HepG2 (cell line): Measurements from ENCODE around the gene OPRL1. TPM values are rescaled to one million over a fixed set of nuclear protein-coding genes. Genes with fewer than 3 reads are reported as not detected.
A peak's percentile ranks its signal among the peaks of the same experiment; 100 is the strongest.

Source experiments
- ATRX ChIP-seq: sonication (generic); formaldehyde crosslinking; IDR thresholded peaks from 2 replicates; pipeline ENCODE4 v1.4.0; 2020; ENCODE audit warnings: missing genetic modification reagents, borderline replicate concordance
- ELF1 ChIP-seq: sonication (generic); formaldehyde crosslinking; IDR thresholded peaks from 2 replicates; pipeline ENCODE4 v1.4.0; 2020; ENCODE audit warnings: missing genetic modification reagents
- ELF3 ChIP-seq: IDR thresholded peaks from 2 replicates; pipeline ENCODE4 v1.6.1; 2016; ENCODE audit warnings: missing genetic modification reagents, missing compliant biosample characterization
- ERF ChIP-seq: IDR thresholded peaks from 2 replicates; pipeline ENCODE4 v1.6.1; 2018; ENCODE audit warnings: missing biosample characterization, missing genetic modification reagents
- KAT7 ChIP-seq: IDR thresholded peaks from 2 replicates; pipeline ENCODE4 v1.6.1; 2018; ENCODE audit warnings: borderline replicate concordance, missing compliant biosample characterization
- KDM2A ChIP-seq: sonication (generic); formaldehyde crosslinking; IDR thresholded peaks from 2 replicates; pipeline ENCODE4 v1.4.0; 2020; ENCODE audit warnings: low read depth, missing genetic modification reagents, borderline replicate concordance
- MYC ChIP-seq: sonication (generic); formaldehyde crosslinking; IDR thresholded peaks from 2 replicates; pipeline ENCODE4 v1.9.0; 2021; ENCODE audit warnings: missing genetic modification reagents, borderline replicate concordance
- PCBP2 ChIP-seq: fragments of 200-400 bp; formaldehyde crosslinking; optimal IDR thresholded peaks from 2 replicates; pipeline ENCODE3; 2018; ENCODE audit warnings: low read length, low read depth; ENCODE audit not compliant: poor library complexity, severe bottlenecking
- SOX13 ChIP-seq, 3 experiments: fragments of 450-650 bp in 1 of 3; sonication (generic) in 1 of 3; formaldehyde crosslinking in 1 of 3; IDR thresholded peaks in 2 of 3; conservative IDR thresholded peaks in 1 of 3; 2 replicates each; pipeline versions ENCODE4 v1.5.0 to v1.6.1; 2016 to 2020; ENCODE audit warnings: antibody characterized with exemption in 1 of 3, mild to moderate bottlenecking in 1 of 3, missing compliant biosample characterization in 1 of 3, missing genetic modification reagents in 1 of 3, moderate library complexity in 1 of 3
- YEATS4 ChIP-seq: sonication (generic); formaldehyde crosslinking; IDR thresholded peaks from 2 replicates; pipeline ENCODE4 v1.4.0; 2020; ENCODE audit warnings: missing genetic modification reagents, borderline replicate concordance
- ZFAT ChIP-seq: sonication (generic); formaldehyde crosslinking; conservative IDR thresholded peaks from 2 replicates; pipeline ENCODE4 v1.8.1; 2023; ENCODE audit warnings: missing genetic modification reagents, inconsistent platforms
- ZKSCAN1 ChIP-seq: fragments of 150-350 bp; IDR thresholded peaks from 2 replicates; pipeline ENCODE4 v1.6.1; 2014; ENCODE audit warnings: low read length
- ZMAT3 ChIP-seq: sonication (generic); formaldehyde crosslinking; conservative IDR thresholded peaks from 2 replicates; pipeline ENCODE4 v1.7.0; 2021; ENCODE audit warnings: missing genetic modification reagents
- ZNF572 ChIP-seq: sonication (generic); formaldehyde crosslinking; IDR thresholded peaks from 2 replicates; pipeline ENCODE4 v1.5.1; 2020; ENCODE audit warnings: mild to moderate bottlenecking, missing genetic modification reagents
- ZNF713 ChIP-seq: sonication (generic); formaldehyde crosslinking; IDR thresholded peaks from 2 replicates; pipeline ENCODE4 v1.4.0; 2020; ENCODE audit warnings: mild to moderate bottlenecking, missing genetic modification reagents
- polyA plus RNA-seq, 8 experiments: library from polyadenylated mRNA; depleted of rRNA in 3 of 8; stranded (reverse) in 7 of 8; unstranded in 1 of 8; fragments of >200 nt; fragmentation: Illumina TruSeq in 4 of 8; extraction: Trizol in 4 of 8; gene quantifications; 2 replicates each; pipeline versions ENCODE4 v1.2.1 to v1.2.3, GENCODE V29; 2011 to 2016; ENCODE audit warnings: low read depth in 4 of 8, missing spikeins in 1 of 8, mixed read lengths in 1 of 8; ENCODE audit not compliant: insufficient read depth in 1 of 8
- total RNA-seq, 5 experiments: library from RNA; depleted of rRNA; stranded (reverse); fragments of >200 nt; fragmentation: Illumina TruSeq; extraction: Trizol; gene quantifications; 2 replicates each; pipeline ENCODE4 v1.2.3, GENCODE V29; 2016; ENCODE audit warnings: low read depth in 1 of 5
- TF ChIP-seq, protein P1 (sequence below): IDR thresholded peaks from 2 replicates; pipeline ENCODE4 v1.6.1; 2018; ENCODE audit warnings: missing genetic modification reagents
- TF ChIP-seq, protein P2 (sequence below): sonication (generic); formaldehyde crosslinking; IDR thresholded peaks from 2 replicates; pipeline ENCODE4 v1.5.0; 2020; ENCODE audit warnings: missing genetic modification reagents, mild to moderate bottlenecking, borderline replicate concordance
- TF ChIP-seq, protein P3 (sequence below): sonication (generic); formaldehyde crosslinking; IDR thresholded peaks from 2 replicates; pipeline ENCODE4 v1.5.0; 2020; ENCODE audit warnings: missing genetic modification reagents
- TF ChIP-seq, protein P4 (sequence below): sonication (generic); formaldehyde crosslinking; IDR thresholded peaks from 2 replicates; pipeline ENCODE4 v1.5.0; 2020; ENCODE audit warnings: mild to moderate bottlenecking, missing genetic modification reagents
- TF ChIP-seq, protein P5 (sequence below): sonication (generic); formaldehyde crosslinking; IDR thresholded peaks from 2 replicates; pipeline ENCODE4 v1.4.0; 2020; ENCODE audit warnings: missing genetic modification reagents, borderline replicate concordance

OPRL1 gene
- total and polyA plus RNA-seq, 2 of the 13 experiments (the other 11 are each of a cell fraction or from before 2014, with no cell fraction given): 0.35 to 0.71 TPM

DNA sequence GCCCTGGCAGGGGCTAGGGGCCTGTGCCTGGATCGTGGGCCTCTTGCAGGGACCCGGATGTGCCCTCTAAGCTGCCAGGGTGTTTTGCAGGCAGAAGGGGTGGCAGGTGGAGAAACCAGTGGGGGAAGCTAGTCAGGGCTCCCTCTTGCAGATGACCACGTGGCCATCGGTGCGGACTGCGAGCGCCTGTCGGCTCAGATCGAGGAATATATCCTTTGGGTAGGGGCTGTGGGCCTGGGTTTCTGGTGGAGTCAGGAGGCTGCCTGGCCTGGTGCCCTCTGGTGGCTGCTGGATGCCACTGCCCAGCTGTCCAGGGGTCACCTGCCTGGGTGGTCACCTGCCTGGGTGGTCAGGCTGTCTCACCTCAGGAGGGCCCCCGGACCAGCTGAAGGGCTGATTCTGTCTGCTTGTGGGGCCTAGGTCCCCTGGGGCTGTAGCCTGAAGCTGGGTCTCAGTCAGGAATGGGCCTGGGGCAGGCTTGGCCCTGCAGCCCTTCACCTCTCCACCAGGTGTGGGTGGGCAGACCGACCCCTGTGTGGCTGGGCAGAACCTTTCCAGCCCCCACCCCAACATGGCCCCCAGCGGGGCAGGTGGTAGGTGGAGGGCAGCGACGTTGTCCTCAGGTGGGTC, 10.2 kb upstream of the OPRL1 start (continued):
- TF ChIP-seq ATRX (CRISPR knock-in tag) (no peak), KAT7 (CRISPR knock-in tag) (peak; percentile 62; the same call in 1 of the 2 replicates), PCBP2 (no peak), SOX13 (IDR thresholded peaks at IDR 0.05) (no peak), SOX13 (CRISPR knock-in tag; conservative IDR thresholded peaks at IDR 0.05 in 1 of 2, IDR thresholded peaks at IDR 0.05 in 1 of 2) (peak in 1 of 2 experiments; percentile 17; a peak in 1 of 4 replicates), ELF3 (CRISPR knock-in tag) (no peak), ZNF572 (CRISPR knock-in tag) (no peak), ELF1 (CRISPR knock-in tag) (peak; percentile 18), ERF (CRISPR knock-in tag) (peak; percentile 67; the same call in 1 of the 2 replicates), ZKSCAN1 (no peak), KDM2A (CRISPR knock-in tag) (peak; percentile 68; the same call in 1 of the 2 replicates), YEATS4 (CRISPR knock-in tag) (no peak), MYC (CRISPR knock-in tag) (no peak; the same call in 1 of the 2 replicates), ZFAT (CRISPR knock-in tag) (no peak), ZNF713 (CRISPR knock-in tag) (0 out of 2 replicates have a peak, but pooled peaks have one; percentile 36), ZMAT3 (no peak)
- TF ChIP-seq, protein P1, sequence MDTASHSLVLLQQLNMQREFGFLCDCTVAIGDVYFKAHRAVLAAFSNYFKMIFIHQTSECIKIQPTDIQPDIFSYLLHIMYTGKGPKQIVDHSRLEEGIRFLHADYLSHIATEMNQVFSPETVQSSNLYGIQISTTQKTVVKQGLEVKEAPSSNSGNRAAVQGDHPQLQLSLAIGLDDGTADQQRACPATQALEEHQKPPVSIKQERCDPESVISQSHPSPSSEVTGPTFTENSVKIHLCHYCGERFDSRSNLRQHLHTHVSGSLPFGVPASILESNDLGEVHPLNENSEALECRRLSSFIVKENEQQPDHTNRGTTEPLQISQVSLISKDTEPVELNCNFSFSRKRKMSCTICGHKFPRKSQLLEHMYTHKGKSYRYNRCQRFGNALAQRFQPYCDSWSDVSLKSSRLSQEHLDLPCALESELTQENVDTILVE: no peak
- TF ChIP-seq, protein P2, sequence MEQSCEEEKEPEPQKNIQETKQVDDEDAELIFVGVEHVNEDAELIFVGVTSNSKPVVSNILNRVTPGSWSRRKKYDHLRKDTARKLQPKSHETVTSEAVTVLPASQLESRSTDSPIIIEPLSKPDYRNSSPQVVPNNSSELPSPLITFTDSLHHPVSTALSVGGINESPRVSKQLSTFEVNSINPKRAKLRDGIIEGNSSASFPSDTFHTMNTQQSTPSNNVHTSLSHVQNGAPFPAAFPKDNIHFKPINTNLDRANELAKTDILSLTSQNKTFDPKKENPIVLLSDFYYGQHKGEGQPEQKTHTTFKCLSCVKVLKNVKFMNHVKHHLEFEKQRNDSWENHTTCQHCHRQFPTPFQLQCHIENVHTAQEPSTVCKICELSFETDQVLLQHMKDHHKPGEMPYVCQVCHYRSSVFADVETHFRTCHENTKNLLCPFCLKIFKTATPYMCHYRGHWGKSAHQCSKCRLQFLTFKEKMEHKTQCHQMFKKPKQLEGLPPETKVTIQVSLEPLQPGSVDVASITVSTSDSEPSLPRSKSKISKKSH (CRISPR knock-in tag): 0 out of 2 replicates have a peak, but pooled peaks have one; percentile 15
- TF ChIP-seq, protein P3, sequence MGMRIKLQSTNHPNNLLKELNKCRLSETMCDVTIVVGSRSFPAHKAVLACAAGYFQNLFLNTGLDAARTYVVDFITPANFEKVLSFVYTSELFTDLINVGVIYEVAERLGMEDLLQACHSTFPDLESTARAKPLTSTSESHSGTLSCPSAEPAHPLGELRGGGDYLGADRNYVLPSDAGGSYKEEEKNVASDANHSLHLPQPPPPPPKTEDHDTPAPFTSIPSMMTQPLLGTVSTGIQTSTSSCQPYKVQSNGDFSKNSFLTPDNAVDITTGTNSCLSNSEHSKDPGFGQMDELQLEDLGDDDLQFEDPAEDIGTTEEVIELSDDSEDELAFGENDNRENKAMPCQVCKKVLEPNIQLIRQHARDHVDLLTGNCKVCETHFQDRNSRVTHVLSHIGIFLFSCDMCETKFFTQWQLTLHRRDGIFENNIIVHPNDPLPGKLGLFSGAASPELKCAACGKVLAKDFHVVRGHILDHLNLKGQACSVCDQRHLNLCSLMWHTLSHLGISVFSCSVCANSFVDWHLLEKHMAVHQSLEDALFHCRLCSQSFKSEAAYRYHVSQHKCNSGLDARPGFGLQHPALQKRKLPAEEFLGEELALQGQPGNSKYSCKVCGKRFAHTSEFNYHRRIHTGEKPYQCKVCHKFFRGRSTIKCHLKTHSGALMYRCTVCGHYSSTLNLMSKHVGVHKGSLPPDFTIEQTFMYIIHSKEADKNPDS: peak; percentile 65; the same call in 1 of the 2 replicates
- TF ChIP-seq, protein P4, sequence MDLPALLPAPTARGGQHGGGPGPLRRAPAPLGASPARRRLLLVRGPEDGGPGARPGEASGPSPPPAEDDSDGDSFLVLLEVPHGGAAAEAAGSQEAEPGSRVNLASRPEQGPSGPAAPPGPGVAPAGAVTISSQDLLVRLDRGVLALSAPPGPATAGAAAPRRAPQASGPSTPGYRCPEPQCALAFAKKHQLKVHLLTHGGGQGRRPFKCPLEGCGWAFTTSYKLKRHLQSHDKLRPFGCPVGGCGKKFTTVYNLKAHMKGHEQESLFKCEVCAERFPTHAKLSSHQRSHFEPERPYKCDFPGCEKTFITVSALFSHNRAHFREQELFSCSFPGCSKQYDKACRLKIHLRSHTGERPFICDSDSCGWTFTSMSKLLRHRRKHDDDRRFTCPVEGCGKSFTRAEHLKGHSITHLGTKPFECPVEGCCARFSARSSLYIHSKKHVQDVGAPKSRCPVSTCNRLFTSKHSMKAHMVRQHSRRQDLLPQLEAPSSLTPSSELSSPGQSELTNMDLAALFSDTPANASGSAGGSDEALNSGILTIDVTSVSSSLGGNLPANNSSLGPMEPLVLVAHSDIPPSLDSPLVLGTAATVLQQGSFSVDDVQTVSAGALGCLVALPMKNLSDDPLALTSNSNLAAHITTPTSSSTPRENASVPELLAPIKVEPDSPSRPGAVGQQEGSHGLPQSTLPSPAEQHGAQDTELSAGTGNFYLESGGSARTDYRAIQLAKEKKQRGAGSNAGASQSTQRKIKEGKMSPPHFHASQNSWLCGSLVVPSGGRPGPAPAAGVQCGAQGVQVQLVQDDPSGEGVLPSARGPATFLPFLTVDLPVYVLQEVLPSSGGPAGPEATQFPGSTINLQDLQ (CRISPR knock-in tag): no peak
- TF ChIP-seq, protein P5, sequence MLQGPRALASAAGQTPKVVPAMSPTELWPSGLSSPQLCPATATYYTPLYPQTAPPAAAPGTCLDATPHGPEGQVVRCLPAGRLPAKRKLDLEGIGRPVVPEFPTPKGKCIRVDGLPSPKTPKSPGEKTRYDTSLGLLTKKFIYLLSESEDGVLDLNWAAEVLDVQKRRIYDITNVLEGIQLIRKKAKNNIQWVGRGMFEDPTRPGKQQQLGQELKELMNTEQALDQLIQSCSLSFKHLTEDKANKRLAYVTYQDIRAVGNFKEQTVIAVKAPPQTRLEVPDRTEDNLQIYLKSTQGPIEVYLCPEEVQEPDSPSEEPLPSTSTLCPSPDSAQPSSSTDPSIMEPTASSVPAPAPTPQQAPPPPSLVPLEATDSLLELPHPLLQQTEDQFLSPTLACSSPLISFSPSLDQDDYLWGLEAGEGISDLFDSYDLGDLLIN (CRISPR knock-in tag): 0 out of 2 replicates have a peak, but pooled peaks have one; percentile 44
